Keratinocyte (primary cell): ENCODE measurements around the gene NHSL2.

ENCODE experiments used
- EZH2 ChIP-seq: IDR thresholded peaks from one replicate; pipeline ENCODE4 v1.6.1; 2012; ENCODE audit warnings: inconsistent platforms, mild to moderate bottlenecking, low read length, moderate library complexity
- TF ChIP-seq, protein P1 (sequence below), 3 experiments: IDR thresholded peaks in 1 of 3; conservative IDR thresholded peaks in 1 of 3; optimal IDR thresholded peaks in 1 of 3; 2 replicates in 2 of 3; 3 replicates in 1 of 3; pipeline versions ENCODE3 to v1.5.1; 2011; ENCODE audit warnings: low read length in 3 of 3, mild to moderate bottlenecking in 3 of 3, moderate library complexity in 2 of 3, control low read depth in 1 of 3, inconsistent platforms in 1 of 3; ENCODE audit not compliant: insufficient read depth in 2 of 3; ENCODE audit errors: extremely low read depth in 1 of 3

- TF ChIP-seq, protein P1, sequence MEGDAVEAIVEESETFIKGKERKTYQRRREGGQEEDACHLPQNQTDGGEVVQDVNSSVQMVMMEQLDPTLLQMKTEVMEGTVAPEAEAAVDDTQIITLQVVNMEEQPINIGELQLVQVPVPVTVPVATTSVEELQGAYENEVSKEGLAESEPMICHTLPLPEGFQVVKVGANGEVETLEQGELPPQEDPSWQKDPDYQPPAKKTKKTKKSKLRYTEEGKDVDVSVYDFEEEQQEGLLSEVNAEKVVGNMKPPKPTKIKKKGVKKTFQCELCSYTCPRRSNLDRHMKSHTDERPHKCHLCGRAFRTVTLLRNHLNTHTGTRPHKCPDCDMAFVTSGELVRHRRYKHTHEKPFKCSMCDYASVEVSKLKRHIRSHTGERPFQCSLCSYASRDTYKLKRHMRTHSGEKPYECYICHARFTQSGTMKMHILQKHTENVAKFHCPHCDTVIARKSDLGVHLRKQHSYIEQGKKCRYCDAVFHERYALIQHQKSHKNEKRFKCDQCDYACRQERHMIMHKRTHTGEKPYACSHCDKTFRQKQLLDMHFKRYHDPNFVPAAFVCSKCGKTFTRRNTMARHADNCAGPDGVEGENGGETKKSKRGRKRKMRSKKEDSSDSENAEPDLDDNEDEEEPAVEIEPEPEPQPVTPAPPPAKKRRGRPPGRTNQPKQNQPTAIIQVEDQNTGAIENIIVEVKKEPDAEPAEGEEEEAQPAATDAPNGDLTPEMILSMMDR (optimal IDR thresholded peaks at IDR 0.05 in 1 of 3, IDR thresholded peaks at IDR 0.05 in 1 of 3, conservative IDR thresholded peaks at IDR 0.05 in 1 of 3; ENCODE audit: extremely low read depth in 1 of 3, insufficient read depth in 2 of 3, low read length in 3 of 3): no peak
- no peak for TF ChIP-seq EZH2
These were observed 234.5 kb downstream of the NHSL2 start for GRCh38 chrX:72145181-72145580.
